IPS-NIHi11 (cell line): ENCODE data around the gene SMTNL2.
"Not testable (repeated sequence)": the region's sequence is repeated elsewhere in the genome, so short reads cannot be mapped to it uniquely, and the experiment has no call there.

Experiments
- DNase-seq: peaks from one replicate; pipeline ENCODE4 v3.0.0; 2012; ENCODE audit warnings: mixed read lengths, low spot score

SMTNL2 gene

DNA sequence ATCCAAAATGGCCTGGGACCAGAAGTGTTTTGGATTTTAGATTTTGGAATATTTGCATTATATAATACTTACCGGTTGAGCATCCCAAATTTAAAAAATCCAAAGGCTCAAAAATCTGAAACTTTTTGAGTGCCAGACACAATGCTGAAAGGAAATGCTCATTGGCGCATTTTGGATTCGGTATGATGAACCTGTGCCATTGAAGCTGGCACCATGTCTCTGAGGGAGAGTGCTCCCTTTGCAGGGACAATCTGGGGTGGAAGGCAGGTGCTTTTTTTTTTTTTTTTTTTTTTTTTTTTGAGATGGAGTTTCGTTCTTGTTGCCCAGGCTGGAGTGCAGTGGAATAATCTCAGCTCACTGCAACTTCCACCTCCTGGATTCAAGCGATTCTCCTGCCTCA lies 17.7 kb downstream of the SMTNL2 start:
- DNase-seq = no peak

DNA sequence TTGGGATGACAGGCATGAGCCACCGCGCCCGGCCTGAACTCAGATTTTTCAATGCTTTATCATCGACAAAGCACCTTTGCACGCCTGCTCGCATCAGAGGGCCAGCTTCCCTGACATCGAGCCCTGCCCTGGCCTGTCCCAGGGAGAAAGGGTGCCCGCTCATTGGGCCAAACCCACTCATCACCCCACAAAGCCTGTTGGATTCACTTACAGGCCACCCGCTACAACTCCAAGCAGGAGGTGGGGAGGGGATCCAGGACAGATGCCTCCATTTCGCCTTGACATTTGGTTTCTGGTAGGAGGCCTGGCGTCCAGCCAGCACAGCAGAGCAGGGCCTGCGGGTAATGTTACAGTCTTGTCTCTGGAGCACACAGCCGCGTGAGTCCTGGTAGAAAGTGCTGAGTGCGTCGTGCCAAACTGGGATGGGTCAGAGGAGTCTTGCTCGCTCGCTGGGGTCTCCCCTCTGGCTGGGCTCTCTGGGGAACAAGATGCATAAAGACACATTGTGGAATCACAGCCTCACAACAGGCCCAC lies 19.8 kb downstream of the SMTNL2 start:
- DNase-seq = no peak

DNA sequence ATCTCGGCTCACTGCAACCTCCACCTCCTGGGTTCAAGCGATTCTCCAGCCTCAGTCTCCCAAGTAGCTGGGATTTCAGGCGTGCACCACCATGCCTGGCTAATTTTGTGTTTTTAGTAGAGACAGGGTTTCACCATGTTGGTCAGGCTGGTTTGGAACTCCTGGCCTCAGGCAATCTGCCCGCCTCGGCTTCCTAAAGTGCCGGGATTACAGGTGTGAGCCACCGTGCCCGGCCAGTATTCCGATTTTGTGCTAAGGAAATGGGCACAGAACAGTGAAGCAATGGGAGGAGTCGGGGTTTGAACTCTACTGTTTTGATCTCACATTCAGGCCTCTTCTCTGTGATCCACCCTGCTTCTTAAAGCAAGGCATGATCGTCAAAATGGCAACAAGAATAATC lies 20.4 kb downstream of the SMTNL2 start:
- DNase-seq = not testable (repeated sequence)

DNA sequence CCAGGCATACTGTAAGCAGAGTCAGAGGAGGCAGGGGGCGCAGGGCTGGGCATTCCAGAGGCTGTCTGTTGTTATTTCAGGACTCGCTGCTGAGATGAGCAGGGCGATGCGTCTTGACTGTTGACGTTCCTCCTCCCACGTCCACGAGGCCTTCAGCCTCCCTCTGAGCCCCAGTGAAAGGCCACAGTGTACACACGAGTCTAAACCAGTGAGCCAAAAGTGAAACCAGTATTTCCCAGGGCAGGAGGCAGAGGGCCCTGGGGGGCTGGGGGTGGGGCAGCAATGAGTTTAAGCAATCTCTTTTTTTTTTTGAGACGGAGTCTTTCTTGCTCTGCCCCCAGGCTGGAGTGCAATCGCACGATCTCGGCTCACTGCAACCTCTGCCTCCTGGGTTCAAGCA lies 21.5 kb downstream of the SMTNL2 start:
- DNase-seq = peak; percentile 12

DNA sequence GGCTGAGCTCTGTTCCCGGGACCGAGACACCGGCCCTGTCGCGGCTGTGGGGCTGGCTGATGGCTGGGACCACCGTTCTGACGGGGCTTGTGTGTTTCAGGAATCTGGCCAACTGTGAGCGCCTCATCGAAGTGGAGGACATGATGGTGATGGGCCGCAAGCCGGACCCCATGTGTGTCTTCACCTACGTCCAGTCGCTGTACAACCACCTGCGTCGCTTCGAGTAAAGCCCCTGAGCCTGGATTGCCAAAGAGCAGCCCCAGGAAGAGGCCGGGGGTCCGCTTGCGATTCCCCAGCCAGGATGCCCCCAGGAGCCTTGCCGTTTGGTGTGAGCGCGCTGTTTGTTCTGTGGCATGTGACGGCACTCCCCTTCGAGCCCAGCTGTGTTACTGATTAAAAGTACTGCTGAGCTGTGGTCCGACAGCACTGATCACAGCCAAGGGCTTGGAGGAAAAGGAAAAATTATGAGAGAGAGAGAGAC lies 23.0 kb downstream of the SMTNL2 start:
- peak; percentile 23 for DNase-seq

DNA sequence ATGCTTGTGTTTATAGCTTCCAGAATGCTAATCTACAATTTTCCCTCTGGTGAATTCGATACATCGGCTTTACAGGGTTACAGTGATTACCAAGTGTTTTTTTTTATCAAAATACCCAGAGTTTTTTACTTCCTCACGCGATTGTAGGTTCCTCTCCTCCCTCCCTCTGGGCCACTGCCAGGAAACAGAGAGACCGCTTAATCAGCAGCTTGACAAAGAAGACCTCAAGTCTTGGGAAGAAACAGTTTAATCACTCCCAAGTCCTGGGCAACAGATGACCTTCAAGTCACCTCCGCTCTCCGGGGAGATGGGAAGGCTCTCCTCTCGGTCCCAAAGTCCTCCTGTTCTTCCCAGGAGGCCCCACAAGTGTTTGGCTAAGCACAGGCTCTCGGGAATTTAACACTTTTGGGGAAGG lies 23.5 kb downstream of the SMTNL2 start:
- DNase-seq = peak; percentile 30

DNA sequence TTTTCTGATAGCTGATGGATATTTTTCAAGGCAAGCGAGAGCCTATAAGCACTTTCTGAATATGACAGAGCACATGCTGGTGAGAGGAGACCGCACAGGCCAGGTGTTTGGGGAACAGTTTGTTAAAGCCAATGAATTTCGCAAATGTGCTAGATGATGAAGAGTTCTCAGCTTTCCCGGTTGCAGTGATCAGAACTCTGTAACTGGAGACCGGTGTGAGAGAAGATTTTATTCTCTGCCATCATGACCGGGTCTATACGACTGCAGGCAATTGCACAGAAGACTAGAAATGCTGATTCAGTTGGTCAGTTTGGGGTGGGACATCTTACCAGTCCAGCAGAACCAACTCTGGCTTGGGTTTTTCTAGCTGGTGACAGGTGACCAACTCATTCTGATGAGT lies 25.4 kb downstream of the SMTNL2 start:
- DNase-seq = peak; percentile 4

GRCh38 chr17:4610162-4610561 lies 25.8 kb downstream of the SMTNL2 start:
- no peak for DNase-seq

GRCh38 chr17:4610656-4611055 lies 26.3 kb downstream of the SMTNL2 start:
- DNase-seq = peak; percentile 29

- DNase-seq = no peak
Observed at GRCh38 chr17:4616476-4616875, 32.1 kb downstream of the SMTNL2 start.

- no peak for DNase-seq
Observed at GRCh38 chr17:4617090-4617489, 32.8 kb downstream of the SMTNL2 start.

GRCh38 chr17:4617590-4618351 lies 33.4 kb downstream of the SMTNL2 start:
- DNase-seq = peak; percentile 22

- peak; percentile 5 for DNase-seq
Observed at GRCh38 chr17:4620531-4621101, 36.3 kb downstream of the SMTNL2 start.

DNA sequence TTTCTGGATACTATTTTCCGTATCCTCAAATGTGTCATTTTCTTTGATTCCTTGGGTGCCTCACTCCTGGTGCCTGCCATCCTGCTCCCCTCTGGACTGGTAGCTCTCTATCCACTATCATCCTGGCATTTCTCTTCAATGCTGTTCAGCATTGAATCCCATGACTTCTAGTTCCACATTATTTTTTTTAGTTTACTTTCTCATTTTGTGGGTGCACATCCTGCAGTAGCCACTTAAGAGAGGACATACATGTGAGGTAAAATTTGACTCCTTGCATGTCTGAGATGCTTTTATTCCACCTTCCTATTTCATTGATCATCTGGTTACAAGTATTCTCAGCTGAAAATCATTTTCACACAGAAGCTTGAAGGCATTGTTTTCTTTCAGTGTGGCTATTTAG lies 38.0 kb downstream of the SMTNL2 start:
- no peak for DNase-seq

DNA sequence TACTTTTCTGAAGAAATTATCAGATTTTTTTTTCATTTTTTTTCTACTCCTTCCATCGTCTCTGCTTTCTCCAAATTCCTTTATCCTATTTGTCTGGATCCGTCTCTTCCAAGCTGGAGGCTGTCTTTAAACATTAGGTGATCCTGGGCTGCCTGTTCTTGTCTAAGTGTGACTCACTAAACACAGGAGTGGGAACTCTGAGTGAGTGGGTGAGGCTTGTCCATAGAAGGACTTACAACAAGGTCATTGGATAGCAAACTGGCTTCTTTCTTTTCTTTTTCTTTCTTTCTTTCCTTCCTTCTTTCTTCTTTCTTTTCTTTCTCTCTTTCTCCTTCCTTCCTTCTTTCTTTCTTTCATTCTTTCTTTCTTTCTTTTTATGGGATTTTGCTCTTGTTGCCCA lies 38.9 kb downstream of the SMTNL2 start:
- DNase-seq = no peak

GRCh38 chr17:4624451-4624911 lies 40.2 kb downstream of the SMTNL2 start:
- not testable (repeated sequence) for DNase-seq

- peak; percentile 3 for DNase-seq
Observed at GRCh38 chr17:4625181-4625617, 40.9 kb downstream of the SMTNL2 start.

- no peak for DNase-seq
Observed at GRCh38 chr17:4626734-4627256, 42.5 kb downstream of the SMTNL2 start.

GRCh38 chr17:4631431-4631830 lies 47.1 kb downstream of the SMTNL2 start:
- no peak for DNase-seq

- peak; percentile 26 for DNase-seq
Observed at GRCh38 chr17:4631836-4632580, 47.7 kb downstream of the SMTNL2 start.

GRCh38 chr17:4632581-4632920 lies 48.2 kb downstream of the SMTNL2 start:
- peak; percentile 5 for DNase-seq

- DNase-seq = no peak
Observed at GRCh38 chr17:4633643-4634042, 49.3 kb downstream of the SMTNL2 start.
